Measurements from ENCODE around the gene SMC1B.

Gene SMC1B

DNA sequence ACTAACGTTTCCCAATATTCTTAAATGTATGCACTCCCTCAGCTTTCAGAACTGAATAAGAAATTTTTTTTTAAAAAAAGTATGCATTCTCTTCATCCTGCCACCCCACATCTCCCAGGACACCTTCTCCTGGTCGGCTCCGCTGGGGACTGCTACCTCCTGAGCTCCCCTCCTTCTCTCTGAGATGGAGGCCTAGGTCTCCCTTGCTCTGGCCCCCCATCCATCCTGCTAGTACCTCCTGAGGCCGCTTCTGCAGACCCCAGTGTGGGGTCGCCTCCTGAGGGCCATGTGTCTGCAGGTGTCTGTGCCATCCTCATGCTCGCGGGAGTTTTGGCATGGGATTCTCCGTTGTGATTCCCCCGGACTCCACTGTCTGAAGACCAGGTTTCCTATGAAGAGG is 75.9 kb downstream of the SMC1B start:
- Histone ChIP-seq H3K4me3 (ENCODE audit: low read depth in 1 of 2, low read length in 2 of 2) (no peak overlapping the region), H3K27me3 (ENCODE audit: control insufficient read depth in 1 of 2, insufficient read depth in 2 of 2, low read length in 2 of 2) (no peaks in the 10 kb centered on the region), H3K36me3 (ENCODE audit: control insufficient read depth in 1 of 2, insufficient read depth in 2 of 2, low read length in 2 of 2) (peaks cover 11 to 65% of the 10 kb centered on the region in 2 donors), H3K27ac (ENCODE audit: low read depth, low read length) (no peak overlapping the region), H3K9ac (ENCODE audit: low read depth in 1 of 2, low read length in 2 of 2) (no peak overlapping the region), H3K4me1 (ENCODE audit: control insufficient read depth in 1 of 2, insufficient read depth in 2 of 2, low read length in 2 of 2) (no peaks in the 10 kb centered on the region), H3K9me3 (ENCODE audit: control insufficient read depth in 1 of 2, low read length in 2 of 2) (no peaks in the 10 kb centered on the region)

DNA sequence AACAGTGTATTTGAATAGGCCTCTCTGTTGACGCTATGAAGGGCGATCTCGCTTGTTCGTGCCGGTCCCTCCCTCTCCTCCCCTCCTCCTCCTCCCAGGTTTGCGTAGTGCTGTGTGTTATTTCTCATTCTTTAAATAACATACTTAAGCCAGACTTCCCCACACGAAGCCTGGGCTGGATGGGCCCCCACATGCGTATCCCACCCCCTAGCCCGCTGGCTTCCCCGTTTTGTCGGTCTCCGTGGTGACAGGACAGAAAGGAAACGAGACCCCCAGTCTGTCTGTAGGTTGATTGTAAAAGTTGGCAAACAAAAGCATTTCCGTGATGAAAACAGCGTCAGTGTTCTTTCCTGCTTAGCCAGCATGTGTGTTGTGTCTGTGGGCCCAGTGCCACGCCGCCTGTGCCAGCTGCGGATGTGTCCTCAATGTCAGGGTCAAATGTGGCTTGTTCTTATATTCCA is 76.4 kb downstream of the SMC1B start:
- Histone ChIP-seq H3K36me3 (ENCODE audit: control insufficient read depth in 1 of 2, insufficient read depth in 2 of 2, low read length in 2 of 2) (peaks cover 11 to 66% of the 10 kb centered on the region in 2 donors), H3K4me1 (ENCODE audit: control insufficient read depth in 1 of 2, insufficient read depth in 2 of 2, low read length in 2 of 2) (no peaks in the 10 kb centered on the region), H3K27me3 (ENCODE audit: control insufficient read depth in 1 of 2, insufficient read depth in 2 of 2, low read length in 2 of 2) (no peaks in the 10 kb centered on the region), H3K27ac (ENCODE audit: low read depth, low read length) (no peak overlapping the region), H3K9me3 (ENCODE audit: control insufficient read depth in 1 of 2, low read length in 2 of 2) (no peaks in the 10 kb centered on the region), H3K4me3 (ENCODE audit: low read depth in 1 of 2, low read length in 2 of 2) (no peak overlapping the region), H3K9ac (ENCODE audit: low read depth in 1 of 2, low read length in 2 of 2) (no peak overlapping the region)

DNA sequence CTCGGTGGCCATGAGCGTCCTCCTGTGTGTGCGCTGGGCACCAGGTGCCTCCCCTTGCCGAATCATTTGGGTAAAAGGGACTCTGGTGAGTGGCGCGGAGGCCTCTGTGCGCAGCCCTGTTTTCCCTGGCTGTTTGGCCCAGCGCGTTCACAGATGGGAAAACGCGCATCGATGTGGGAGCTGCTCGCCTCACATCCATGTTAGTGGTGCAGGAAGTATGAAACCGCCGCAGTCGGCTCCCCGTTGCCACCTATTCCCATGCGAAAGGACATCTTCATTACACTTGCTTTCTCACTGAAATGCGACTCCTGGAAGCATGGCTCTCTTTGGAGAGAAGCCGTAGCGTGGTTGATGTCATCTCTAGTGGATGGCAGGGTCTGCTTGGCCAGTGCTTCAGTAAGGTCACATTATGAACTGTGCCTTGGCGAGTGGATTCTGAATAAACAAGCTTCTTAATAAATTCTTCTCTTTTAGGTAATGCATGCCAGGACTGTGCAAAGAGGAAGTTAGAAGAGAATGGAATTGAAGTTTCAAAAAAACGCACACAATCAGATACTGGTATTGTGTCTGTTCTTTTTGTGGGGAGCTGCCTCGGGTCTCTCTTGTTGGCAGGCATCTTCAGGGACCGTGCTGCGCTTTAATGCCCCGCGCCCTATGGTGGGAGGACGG is 77.4 kb downstream of the SMC1B start:
- Histone ChIP-seq H3K9me3 (ENCODE audit: control insufficient read depth in 1 of 2, low read length in 2 of 2) (no peaks in the 10 kb centered on the region), H3K9ac (ENCODE audit: low read depth in 1 of 2, low read length in 2 of 2) (no peak overlapping the region), H3K27ac (ENCODE audit: low read depth, low read length) (no peak overlapping the region), H3K36me3 (ENCODE audit: control insufficient read depth in 1 of 2, insufficient read depth in 2 of 2, low read length in 2 of 2) (peaks cover 11 to 74% of the 10 kb centered on the region in 2 donors), H3K4me3 (ENCODE audit: low read depth in 1 of 2, low read length in 2 of 2) (no peak overlapping the region), H3K4me1 (ENCODE audit: control insufficient read depth in 1 of 2, insufficient read depth in 2 of 2, low read length in 2 of 2) (no peaks in the 10 kb centered on the region), H3K27me3 (ENCODE audit: control insufficient read depth in 1 of 2, insufficient read depth in 2 of 2, low read length in 2 of 2) (no peaks in the 10 kb centered on the region)

DNA sequence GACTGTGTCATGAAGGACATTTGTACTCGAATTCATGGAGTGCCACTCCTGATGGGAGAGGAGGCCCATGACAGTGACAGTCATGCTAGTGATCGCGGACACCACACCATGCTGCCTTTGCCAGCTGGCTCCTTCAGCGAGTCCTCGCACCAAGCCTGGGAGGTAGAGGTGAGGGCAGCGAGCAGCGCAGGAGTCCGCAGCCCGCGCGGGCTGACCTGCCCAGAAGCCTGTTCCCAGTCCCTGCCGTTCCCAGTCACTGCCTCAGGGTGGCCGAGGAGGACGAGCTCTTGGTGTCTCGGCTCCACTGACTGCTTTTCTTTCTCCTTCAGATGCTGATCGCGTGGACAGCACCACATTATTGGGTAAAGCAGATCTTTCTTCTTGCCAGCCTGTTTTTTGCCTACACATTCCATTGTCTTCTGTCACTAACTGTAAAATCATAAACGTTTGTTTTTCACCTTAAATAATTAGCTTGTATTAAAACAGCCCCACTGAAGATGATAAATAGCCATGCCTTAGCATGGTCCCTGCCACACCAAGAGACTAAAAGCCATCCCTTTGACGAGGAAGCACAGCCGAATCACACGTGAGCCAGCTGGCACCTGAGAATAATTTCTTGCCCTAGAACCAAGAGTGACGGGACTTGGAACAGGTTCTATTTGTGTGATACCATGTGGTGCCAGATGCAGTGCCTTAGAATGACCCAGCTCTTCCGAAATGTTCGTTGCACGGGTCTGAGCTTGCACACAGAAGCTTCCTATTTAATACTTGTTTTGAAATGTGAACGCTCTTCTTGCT is 78.2 kb downstream of the SMC1B start:
- H3K4me1 ChIP-seq (ENCODE audit: control insufficient read depth in 1 of 2, insufficient read depth in 2 of 2, low read length in 2 of 2), result no peaks in the 10 kb centered on the region
- no peak overlapping the region for H3K27ac ChIP-seq (ENCODE audit: low read depth, low read length)
- H3K9me3 ChIP-seq (ENCODE audit: control insufficient read depth in 1 of 2, low read length in 2 of 2), result no peaks in the 10 kb centered on the region
- no peaks in the 10 kb centered on the region for H3K27me3 ChIP-seq (ENCODE audit: control insufficient read depth in 1 of 2, insufficient read depth in 2 of 2, low read length in 2 of 2)
- peaks cover 9 to 76% of the 10 kb centered on the region in 2 donors for H3K36me3 ChIP-seq (ENCODE audit: control insufficient read depth in 1 of 2, insufficient read depth in 2 of 2, low read length in 2 of 2)
- H3K4me3 ChIP-seq (ENCODE audit: low read depth in 1 of 2, low read length in 2 of 2), result no peak overlapping the region
- no peak overlapping the region for H3K9ac ChIP-seq (ENCODE audit: low read depth in 1 of 2, low read length in 2 of 2)

DNA sequence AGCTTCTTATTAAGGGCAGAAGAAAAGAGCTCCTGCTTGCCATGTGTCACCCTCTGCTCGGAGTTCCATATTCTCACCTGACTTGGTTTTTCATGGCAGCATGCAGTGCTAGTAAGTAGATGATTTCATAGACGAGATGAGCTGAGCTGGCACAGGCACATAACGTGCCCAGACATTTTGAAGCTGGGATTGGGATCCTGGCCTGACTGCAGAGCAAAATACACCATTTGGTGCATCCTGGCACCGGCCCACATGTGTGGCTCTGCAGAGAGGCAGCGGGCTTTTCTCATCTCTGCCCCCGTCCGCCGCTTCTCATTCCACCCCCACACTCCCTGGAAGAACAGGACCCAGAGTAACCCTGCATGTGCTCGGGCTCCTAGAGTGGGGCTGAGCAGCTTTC is 78.9 kb downstream of the SMC1B start:
- no peak overlapping the region for H3K27ac ChIP-seq (ENCODE audit: low read depth, low read length)
- no peaks in the 10 kb centered on the region for H3K4me1 ChIP-seq (ENCODE audit: control insufficient read depth in 1 of 2, insufficient read depth in 2 of 2, low read length in 2 of 2)
- H3K36me3 ChIP-seq (ENCODE audit: control insufficient read depth in 1 of 2, insufficient read depth in 2 of 2, low read length in 2 of 2), result peaks cover 6 to 73% of the 10 kb centered on the region in 2 donors

DNA sequence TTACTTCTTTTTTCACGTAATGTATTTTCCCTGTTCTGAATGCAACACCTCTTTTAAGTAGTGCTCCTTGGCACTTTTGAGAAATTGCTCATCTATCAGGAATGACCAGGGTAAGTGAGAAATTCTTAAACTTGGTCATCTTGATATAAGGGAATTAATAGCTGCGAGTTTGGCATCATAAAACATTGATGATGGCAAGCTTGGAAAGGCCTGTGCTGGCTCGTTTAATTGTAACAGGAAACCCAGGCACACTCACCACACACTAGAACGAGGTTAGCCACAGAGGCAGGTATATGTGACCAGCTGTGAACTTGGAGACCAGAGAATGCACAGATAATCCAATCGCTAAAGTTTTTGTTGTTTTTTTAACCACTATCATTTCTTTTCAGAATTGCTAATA is 79.3 kb downstream of the SMC1B start:
- Histone ChIP-seq H3K4me1 (ENCODE audit: control insufficient read depth in 1 of 2, insufficient read depth in 2 of 2, low read length in 2 of 2) (no peaks in the 10 kb centered on the region), H3K4me3 (ENCODE audit: low read depth in 1 of 2, low read length in 2 of 2) (no peak overlapping the region), H3K9me3 (ENCODE audit: control insufficient read depth in 1 of 2, low read length in 2 of 2) (no peaks in the 10 kb centered on the region), H3K36me3 (ENCODE audit: control insufficient read depth in 1 of 2, insufficient read depth in 2 of 2, low read length in 2 of 2) (peaks cover 6 to 72% of the 10 kb centered on the region in 2 donors), H3K27me3 (ENCODE audit: control insufficient read depth in 1 of 2, insufficient read depth in 2 of 2, low read length in 2 of 2) (no peaks in the 10 kb centered on the region), H3K27ac (ENCODE audit: low read depth, low read length) (no peak overlapping the region), H3K9ac (ENCODE audit: low read depth in 1 of 2, low read length in 2 of 2) (no peak overlapping the region)

More for the DNA sequence above, 78.9 kb downstream of the SMC1B start:
- H3K4me3 ChIP-seq (ENCODE audit: low read depth in 1 of 2, low read length in 2 of 2), result no peak overlapping the region
- H3K9me3 ChIP-seq (ENCODE audit: control insufficient read depth in 1 of 2, low read length in 2 of 2), result no peaks in the 10 kb centered on the region
- H3K27me3 ChIP-seq (ENCODE audit: control insufficient read depth in 1 of 2, insufficient read depth in 2 of 2, low read length in 2 of 2), result no peaks in the 10 kb centered on the region
- H3K9ac ChIP-seq (ENCODE audit: low read depth in 1 of 2, low read length in 2 of 2), result no peak overlapping the region

DNA sequence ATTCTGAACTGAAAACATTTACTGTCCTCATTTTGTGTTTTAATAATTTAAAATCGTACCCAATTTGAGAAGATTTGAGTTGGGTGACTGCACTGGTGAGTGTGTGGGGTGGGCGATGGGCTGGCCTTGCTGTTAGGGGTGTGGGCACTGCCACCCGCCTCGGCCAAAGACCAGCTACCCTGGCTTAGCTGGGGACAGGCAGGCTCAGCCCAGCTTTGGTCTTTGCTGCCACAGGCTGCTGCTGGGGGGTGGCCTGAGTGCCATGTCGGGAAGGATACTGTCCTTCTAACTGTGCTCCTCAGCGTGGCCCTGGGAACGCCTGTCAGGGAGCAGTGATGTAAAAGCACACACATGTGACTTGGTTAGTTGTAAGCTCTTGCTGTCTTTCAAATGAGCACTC is 81.4 kb downstream of the SMC1B start:
- Histone ChIP-seq H3K27me3 (ENCODE audit: control insufficient read depth in 1 of 2, insufficient read depth in 2 of 2, low read length in 2 of 2) (no peaks in the 10 kb centered on the region), H3K4me3 (ENCODE audit: low read depth in 1 of 2, low read length in 2 of 2) (no peak overlapping the region), H3K27ac (ENCODE audit: low read depth, low read length) (no peak overlapping the region), H3K4me1 (ENCODE audit: control insufficient read depth in 1 of 2, insufficient read depth in 2 of 2, low read length in 2 of 2) (no peaks in the 10 kb centered on the region), H3K36me3 (ENCODE audit: control insufficient read depth in 1 of 2, insufficient read depth in 2 of 2, low read length in 2 of 2) (peaks cover 6 to 71% of the 10 kb centered on the region in 2 donors), H3K9me3 (ENCODE audit: control insufficient read depth in 1 of 2, low read length in 2 of 2) (no peaks in the 10 kb centered on the region), H3K9ac (ENCODE audit: low read depth in 1 of 2, low read length in 2 of 2) (no peak overlapping the region)

DNA sequence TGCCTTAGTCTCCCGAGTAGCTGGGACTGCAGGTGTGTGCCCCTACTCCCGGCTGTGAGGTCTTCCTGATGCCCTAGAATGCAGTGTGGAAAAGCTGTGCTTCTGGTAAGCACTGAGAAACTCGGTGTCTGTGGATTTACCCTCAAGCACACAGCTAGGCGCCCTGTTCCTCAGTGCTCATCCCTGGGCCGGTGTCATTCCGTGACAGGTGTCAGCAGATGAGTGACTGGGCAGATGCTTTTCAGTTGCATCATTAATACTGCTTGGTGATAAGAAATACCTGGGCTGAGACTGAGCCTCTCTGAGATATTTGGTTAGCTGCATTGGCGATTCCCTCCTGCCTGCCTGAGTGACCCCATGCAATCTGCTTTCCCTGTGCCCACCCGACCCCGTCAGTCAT is 81.9 kb downstream of the SMC1B start:
- H3K27ac ChIP-seq (ENCODE audit: low read depth, low read length), result no peak overlapping the region
- no peak overlapping the region for H3K9ac ChIP-seq (ENCODE audit: low read depth in 1 of 2, low read length in 2 of 2)
- peaks cover 6 to 66% of the 10 kb centered on the region in 2 donors for H3K36me3 ChIP-seq (ENCODE audit: control insufficient read depth in 1 of 2, insufficient read depth in 2 of 2, low read length in 2 of 2)
- no peak overlapping the region for H3K4me3 ChIP-seq (ENCODE audit: low read depth in 1 of 2, low read length in 2 of 2)
- no peaks in the 10 kb centered on the region for H3K27me3 ChIP-seq (ENCODE audit: control insufficient read depth in 1 of 2, insufficient read depth in 2 of 2, low read length in 2 of 2)
- no peaks in the 10 kb centered on the region for H3K9me3 ChIP-seq (ENCODE audit: control insufficient read depth in 1 of 2, low read length in 2 of 2)
- no peaks in the 10 kb centered on the region for H3K4me1 ChIP-seq (ENCODE audit: control insufficient read depth in 1 of 2, insufficient read depth in 2 of 2, low read length in 2 of 2)

DNA sequence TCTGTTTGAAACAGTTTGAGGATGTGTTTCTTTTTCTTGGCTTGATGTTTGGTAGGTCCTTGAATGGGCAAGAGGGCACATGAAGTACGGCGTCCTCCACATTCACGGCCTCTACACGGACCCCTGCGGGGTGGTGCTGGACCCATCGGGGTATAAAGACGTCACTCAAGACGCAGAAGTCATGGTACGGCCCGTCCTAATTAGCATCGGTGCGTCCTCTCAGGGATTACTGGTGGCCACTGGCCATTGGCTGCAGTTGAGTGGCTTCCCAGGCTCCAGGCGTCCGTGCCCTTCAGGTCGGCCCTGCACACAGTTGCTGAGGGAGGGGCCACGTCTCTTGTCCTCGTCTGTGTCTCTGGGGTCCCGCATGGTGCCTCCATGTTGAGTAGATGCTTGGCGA is 82.9 kb downstream of the SMC1B start:
- no peaks in the 10 kb centered on the region for H3K9me3 ChIP-seq (ENCODE audit: control insufficient read depth in 1 of 2, low read length in 2 of 2)
- H3K27ac ChIP-seq (ENCODE audit: low read depth, low read length), result no peak overlapping the region
- H3K4me3 ChIP-seq (ENCODE audit: low read depth in 1 of 2, low read length in 2 of 2), result no peak overlapping the region
- peaks cover 6 to 64% of the 10 kb centered on the region in 2 donors for H3K36me3 ChIP-seq (ENCODE audit: control insufficient read depth in 1 of 2, insufficient read depth in 2 of 2, low read length in 2 of 2)
- H3K9ac ChIP-seq (ENCODE audit: low read depth in 1 of 2, low read length in 2 of 2), result no peak overlapping the region
- H3K27me3 ChIP-seq (ENCODE audit: control insufficient read depth in 1 of 2, insufficient read depth in 2 of 2, low read length in 2 of 2), result no peaks in the 10 kb centered on the region
- no peaks in the 10 kb centered on the region for H3K4me1 ChIP-seq (ENCODE audit: control insufficient read depth in 1 of 2, insufficient read depth in 2 of 2, low read length in 2 of 2)

DNA sequence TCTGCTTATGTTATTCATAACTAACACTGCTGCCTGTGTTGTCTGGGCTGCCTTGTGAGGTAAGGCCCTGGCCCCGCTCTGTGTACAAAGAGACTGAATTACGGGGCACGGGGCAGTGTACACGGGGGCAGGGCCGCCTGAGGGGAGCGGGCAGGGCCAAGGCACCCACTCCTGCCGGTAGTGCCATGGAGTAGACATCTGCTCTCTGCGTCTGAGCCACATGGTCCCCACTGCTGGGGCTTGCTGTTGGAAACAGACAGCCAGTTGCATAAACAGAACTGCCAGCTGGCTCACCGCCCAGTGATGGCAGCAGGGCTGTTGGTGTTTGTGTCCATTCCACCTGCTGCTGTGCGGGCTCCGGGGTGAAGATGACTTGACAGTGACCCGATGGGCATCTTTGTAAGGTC is 83.9 kb downstream of the SMC1B start:
- H3K4me3 ChIP-seq (ENCODE audit: low read depth in 1 of 2, low read length in 2 of 2), result no peak overlapping the region
- H3K9ac ChIP-seq (ENCODE audit: low read depth in 1 of 2, low read length in 2 of 2), result no peak overlapping the region
- H3K9me3 ChIP-seq (ENCODE audit: control insufficient read depth in 1 of 2, low read length in 2 of 2), result no peaks in the 10 kb centered on the region
- H3K4me1 ChIP-seq (ENCODE audit: control insufficient read depth in 1 of 2, insufficient read depth in 2 of 2, low read length in 2 of 2), result no peaks in the 10 kb centered on the region
- H3K27ac ChIP-seq (ENCODE audit: low read depth, low read length), result no peak overlapping the region
- no peaks in the 10 kb centered on the region for H3K27me3 ChIP-seq (ENCODE audit: control insufficient read depth in 1 of 2, insufficient read depth in 2 of 2, low read length in 2 of 2)
- peaks cover 4 to 56% of the 10 kb centered on the region in 2 donors for H3K36me3 ChIP-seq (ENCODE audit: control insufficient read depth in 1 of 2, insufficient read depth in 2 of 2, low read length in 2 of 2)
